Measurements from ENCODE around the gene SPACA9. TPM values are rescaled to one million over a fixed set of nuclear protein-coding genes. Genes with fewer than 3 reads are reported as not detected.
A peak's percentile ranks its signal among the peaks of the same experiment; 100 is the strongest.

Gene SPACA9
- total and polyA plus RNA-seq, 9 donors: 1.7 to 4.0 (median 2.4) TPM

- H3K27me3 ChIP-seq (ENCODE audit: control insufficient read depth, insufficient read depth, low read length): no peaks in the 10 kb centered on the region
- peaks cover 11% of the 10 kb centered on the region for H3K36me3 ChIP-seq (ENCODE audit: control insufficient read depth, insufficient read depth, low read length)
- H3K27ac ChIP-seq (ENCODE audit: low read length): no peak overlapping the region
- DNase-seq: no peak
- H3K4me3 ChIP-seq (ENCODE audit: low read length): no peak overlapping the region
- no peaks in the 10 kb centered on the region for H3K9me3 ChIP-seq (replicated peaks; ENCODE audit: control insufficient read depth, low read depth, low read length)
- H3K4me1 ChIP-seq (ENCODE audit: control insufficient read depth, insufficient read depth, low read length): no peaks in the 10 kb centered on the region
- 76% methylated on average over 11 of the region's 18 CpGs for WGBS (ENCODE audit: insufficient coverage)
Observed at GRCh38 chr9:132887181-132888120, 8.8 kb downstream of the SPACA9 start.

GRCh38 chr9:132888151-132888550, 9.5 kb downstream of the SPACA9 start:
- DNase-seq: no peak
- Histone ChIP-seq H3K4me3 (ENCODE audit: low read length) (no peak overlapping the region), H3K9me3 (replicated peaks; ENCODE audit: control insufficient read depth, low read depth, low read length) (no peaks in the 10 kb centered on the region), H3K36me3 (ENCODE audit: control insufficient read depth, insufficient read depth, low read length) (peaks cover 18% of the 10 kb centered on the region), H3K27ac (ENCODE audit: low read length) (no peak overlapping the region), H3K4me1 (ENCODE audit: control insufficient read depth, insufficient read depth, low read length) (no peaks in the 10 kb centered on the region), H3K27me3 (ENCODE audit: control insufficient read depth, insufficient read depth, low read length) (no peaks in the 10 kb centered on the region)
- WGBS (ENCODE audit: insufficient coverage): 95% methylated on average over 15 of the region's 18 CpGs

DNA sequence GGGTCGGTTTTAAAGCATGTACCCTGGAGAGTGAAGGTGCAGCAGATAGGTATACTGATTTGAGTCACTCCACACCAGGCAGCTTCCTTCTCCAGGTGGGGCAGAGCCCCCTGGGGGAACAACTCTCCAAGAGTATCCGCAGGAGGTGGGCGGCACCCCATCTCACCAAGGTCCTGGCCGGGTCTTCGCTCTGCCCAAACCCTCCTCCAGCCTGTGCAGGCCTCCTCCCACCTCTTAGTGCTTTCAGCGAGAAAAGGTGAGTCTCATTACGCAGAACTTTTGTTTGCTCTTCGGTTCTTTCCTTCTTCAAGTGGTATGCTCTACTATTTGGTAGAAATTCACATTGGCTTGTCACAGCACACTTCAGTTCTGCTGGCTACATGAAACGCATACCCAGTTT, 13.7 kb downstream of the SPACA9 start:
- no peaks in the 10 kb centered on the region for H3K9me3 ChIP-seq (replicated peaks; ENCODE audit: control insufficient read depth, low read depth, low read length)
- no peaks in the 10 kb centered on the region for H3K27me3 ChIP-seq (ENCODE audit: control insufficient read depth, insufficient read depth, low read length)
- H3K4me3 ChIP-seq (ENCODE audit: low read length): no peak overlapping the region
- no peak for DNase-seq
- H3K36me3 ChIP-seq (ENCODE audit: control insufficient read depth, insufficient read depth, low read length): peaks cover 52% of the 10 kb centered on the region
- no peak overlapping the region for H3K27ac ChIP-seq (ENCODE audit: low read length)
- peaks cover 5% of the 10 kb centered on the region for H3K4me1 ChIP-seq (ENCODE audit: control insufficient read depth, insufficient read depth, low read length)
- WGBS (ENCODE audit: insufficient coverage): 81% methylated on average over 5 of the region's 9 CpGs

DNA sequence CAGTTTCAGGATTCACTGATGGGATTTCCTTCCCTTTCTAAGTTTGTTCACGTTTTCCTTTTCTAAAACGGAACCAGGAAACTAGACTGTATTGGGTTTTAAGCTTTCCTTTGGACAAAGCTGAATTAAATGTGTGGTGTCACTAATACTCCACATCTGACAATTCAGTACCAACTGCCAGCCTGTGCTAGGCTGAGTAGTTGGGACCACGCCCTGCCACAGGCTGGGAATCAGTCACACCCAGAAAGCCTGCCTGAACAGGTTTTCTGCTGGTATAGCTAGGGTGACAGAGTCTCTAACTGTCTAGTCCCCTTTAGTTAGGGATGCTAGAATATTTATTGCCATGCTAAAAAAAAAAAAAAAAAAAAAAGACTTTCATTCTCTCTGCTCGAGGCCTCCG, 15.6 kb downstream of the SPACA9 start:
- H3K36me3 ChIP-seq (ENCODE audit: control insufficient read depth, insufficient read depth, low read length): peaks cover 67% of the 10 kb centered on the region
- H3K27ac ChIP-seq (ENCODE audit: low read length): no peak overlapping the region
- no peak overlapping the region for H3K4me3 ChIP-seq (ENCODE audit: low read length)
- DNase-seq: peak; percentile 22
- no peaks in the 10 kb centered on the region for H3K9me3 ChIP-seq (replicated peaks; ENCODE audit: control insufficient read depth, low read depth, low read length)
- WGBS (ENCODE audit: insufficient coverage): no CpG with 5 or more reads among the region's 5 CpGs
- no peaks in the 10 kb centered on the region for H3K27me3 ChIP-seq (ENCODE audit: control insufficient read depth, insufficient read depth, low read length)
- peaks cover 5% of the 10 kb centered on the region for H3K4me1 ChIP-seq (ENCODE audit: control insufficient read depth, insufficient read depth, low read length)

DNA sequence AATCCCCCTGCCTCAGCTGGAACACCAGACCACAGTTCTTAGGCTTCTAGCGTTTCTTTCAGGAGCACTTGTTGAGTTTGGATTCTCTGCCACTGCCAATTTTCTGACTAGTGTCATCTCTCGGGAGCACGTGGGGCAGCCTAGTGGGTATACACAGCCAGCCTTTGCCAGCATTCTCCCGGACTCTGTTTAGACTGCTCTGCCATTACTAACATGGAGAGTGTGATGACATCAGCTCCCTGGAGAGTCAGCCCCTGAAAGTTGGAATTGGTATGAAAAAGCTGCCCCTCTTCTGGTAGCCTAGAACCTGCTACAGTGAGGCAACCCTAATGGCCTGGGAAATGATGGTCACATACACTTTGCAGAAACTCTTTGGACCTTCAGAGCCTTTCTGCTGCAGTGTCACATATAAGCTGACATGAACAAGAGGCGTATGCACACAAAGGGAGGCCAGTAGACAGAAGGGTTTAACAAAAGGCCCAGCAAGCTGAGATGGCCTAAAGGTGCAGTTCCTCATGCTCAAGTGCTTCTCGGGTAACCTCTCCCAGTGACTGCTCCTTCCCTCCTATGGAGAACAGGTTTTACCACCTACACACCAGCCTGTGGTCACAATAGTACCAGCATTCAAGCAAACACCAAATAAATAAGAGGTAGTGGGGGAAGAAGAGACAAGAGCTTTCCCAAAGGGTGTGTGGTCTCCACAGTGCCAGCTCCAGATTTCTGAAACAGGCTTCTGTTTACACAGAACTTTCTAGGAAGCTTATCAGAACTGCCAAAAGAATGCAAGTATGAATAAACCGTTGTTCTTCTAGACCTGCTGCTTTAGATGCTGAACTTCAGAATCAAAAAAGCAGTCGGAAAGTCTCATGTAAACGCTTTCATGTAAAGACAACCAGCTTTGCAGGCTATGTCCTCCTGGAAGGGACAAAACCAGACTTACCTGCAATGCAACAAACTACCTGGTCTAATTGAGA, 16.5 kb downstream of the SPACA9 start:
- 78% methylated on average over 6 of the region's 9 CpGs for WGBS (ENCODE audit: insufficient coverage)
- Histone ChIP-seq H3K36me3 (ENCODE audit: control insufficient read depth, insufficient read depth, low read length) (peaks cover 72% of the 10 kb centered on the region), H3K27me3 (ENCODE audit: control insufficient read depth, insufficient read depth, low read length) (no peaks in the 10 kb centered on the region), H3K4me1 (ENCODE audit: control insufficient read depth, insufficient read depth, low read length) (peaks cover 5% of the 10 kb centered on the region), H3K27ac (ENCODE audit: low read length) (no peak overlapping the region), H3K4me3 (ENCODE audit: low read length) (no peak overlapping the region), H3K9me3 (replicated peaks; ENCODE audit: control insufficient read depth, low read depth, low read length) (no peaks in the 10 kb centered on the region)
- no peak for DNase-seq

- H3K4me1 ChIP-seq (ENCODE audit: control insufficient read depth, insufficient read depth, low read length): peaks cover 5% of the 10 kb centered on the region
- 90% methylated on average over 2 of the region's 13 CpGs for WGBS (ENCODE audit: insufficient coverage)
- H3K36me3 ChIP-seq (ENCODE audit: control insufficient read depth, insufficient read depth, low read length): peaks cover 83% of the 10 kb centered on the region
- no peak for DNase-seq
- no peaks in the 10 kb centered on the region for H3K9me3 ChIP-seq (replicated peaks; ENCODE audit: control insufficient read depth, low read depth, low read length)
- H3K27me3 ChIP-seq (ENCODE audit: control insufficient read depth, insufficient read depth, low read length): no peaks in the 10 kb centered on the region
- H3K27ac ChIP-seq (ENCODE audit: low read length): no peak overlapping the region
- H3K4me3 ChIP-seq (ENCODE audit: low read length): no peak overlapping the region
Observed at GRCh38 chr9:132896264-132896663, 17.6 kb downstream of the SPACA9 start.

DNA sequence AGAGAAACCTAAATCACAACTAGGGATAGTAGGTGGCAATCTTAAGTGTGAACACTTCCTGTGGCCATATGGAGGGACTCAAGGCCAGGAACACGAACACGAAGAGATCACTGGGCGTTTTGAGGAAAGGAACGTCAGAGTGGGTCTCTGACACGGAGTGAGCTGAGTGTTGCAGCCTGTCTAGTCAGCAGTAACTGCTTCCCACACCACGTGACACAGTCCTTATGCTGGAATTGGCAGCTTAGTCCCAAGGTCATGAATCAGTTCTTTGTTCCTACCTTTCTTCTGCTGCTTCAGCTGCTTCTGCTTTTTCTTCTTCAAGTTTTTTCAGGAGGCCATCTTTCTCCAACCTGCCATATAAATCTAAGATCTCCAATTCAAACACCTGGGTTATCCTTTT, 18.2 kb downstream of the SPACA9 start:
- Histone ChIP-seq H3K4me3 (ENCODE audit: low read length) (no peak overlapping the region), H3K27ac (ENCODE audit: low read length) (no peak overlapping the region), H3K9me3 (replicated peaks; ENCODE audit: control insufficient read depth, low read depth, low read length) (no peaks in the 10 kb centered on the region), H3K4me1 (ENCODE audit: control insufficient read depth, insufficient read depth, low read length) (peaks cover 5% of the 10 kb centered on the region), H3K27me3 (ENCODE audit: control insufficient read depth, insufficient read depth, low read length) (no peaks in the 10 kb centered on the region), H3K36me3 (ENCODE audit: control insufficient read depth, insufficient read depth, low read length) (peaks cover 84% of the 10 kb centered on the region)
- DNase-seq: no peak
- 87% methylated on average over 6 of the region's 6 CpGs for WGBS (ENCODE audit: insufficient coverage)

DNA sequence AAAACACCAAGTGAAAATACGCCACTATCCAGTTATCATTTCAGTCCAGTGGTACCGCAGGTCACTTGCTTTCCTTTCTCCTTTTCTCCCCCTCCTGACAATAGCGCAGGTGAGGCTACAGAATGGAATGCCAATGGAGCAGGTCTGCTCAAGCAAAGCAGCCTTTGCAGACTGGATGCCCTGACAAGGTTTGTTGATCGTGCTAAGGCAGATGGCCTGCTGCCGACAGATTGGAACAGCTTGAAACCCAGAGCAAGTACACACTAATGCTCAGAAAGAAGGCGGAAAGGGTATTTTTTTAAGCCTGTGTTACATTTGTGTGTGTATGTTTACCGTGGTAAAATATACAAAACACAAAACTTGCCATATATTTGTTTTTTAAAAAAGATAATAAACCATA, 19.4 kb downstream of the SPACA9 start:
- Histone ChIP-seq H3K36me3 (ENCODE audit: control insufficient read depth, insufficient read depth, low read length) (peaks cover 81% of the 10 kb centered on the region), H3K4me3 (ENCODE audit: low read length) (no peak overlapping the region), H3K27ac (ENCODE audit: low read length) (no peak overlapping the region), H3K27me3 (ENCODE audit: control insufficient read depth, insufficient read depth, low read length) (no peaks in the 10 kb centered on the region), H3K4me1 (ENCODE audit: control insufficient read depth, insufficient read depth, low read length) (peaks cover 5% of the 10 kb centered on the region), H3K9me3 (replicated peaks; ENCODE audit: control insufficient read depth, low read depth, low read length) (no peaks in the 10 kb centered on the region)
- 92% methylated on average over 5 of the region's 7 CpGs for WGBS (ENCODE audit: insufficient coverage)
- DNase-seq: no peak

- Histone ChIP-seq H3K27me3 (ENCODE audit: control insufficient read depth, insufficient read depth, low read length) (no peaks in the 10 kb centered on the region), H3K36me3 (ENCODE audit: control insufficient read depth, insufficient read depth, low read length) (peaks cover 84% of the 10 kb centered on the region), H3K9me3 (replicated peaks; ENCODE audit: control insufficient read depth, low read depth, low read length) (no peaks in the 10 kb centered on the region), H3K27ac (ENCODE audit: low read length) (peak overlapping the region; percentile 2), H3K4me3 (ENCODE audit: low read length) (no peak overlapping the region), H3K4me1 (ENCODE audit: control insufficient read depth, insufficient read depth, low read length) (no peaks in the 10 kb centered on the region)
- WGBS (ENCODE audit: insufficient coverage): 44% methylated on average over 6 of the region's 11 CpGs
- DNase-seq: peak; percentile 88
Observed at GRCh38 chr9:132901858-132902831, 23.4 kb downstream of the SPACA9 start.
